Stimulated activated CD8-positive, alpha-beta memory T cell treated with anti-CD3 and anti-CD28 coated beads, Interleukin-15, amount 100 ng/mL, for 48 hours (primary cell): ENCODE measurements around the gene ATF6.
A peak's percentile ranks its signal among the peaks of the same experiment; 100 is the strongest.
"Not testable (repeated sequence)": the region's sequence is repeated elsewhere in the genome, so short reads cannot be mapped to it uniquely, and the experiment has no call there.

Source experiments
- DNase-seq, 2 donors: peaks; one replicate each; pipeline ENCODE4 v3.0.0-alpha.2; 2020; ENCODE audit warnings: low read depth in 2 of 2

ATF6 gene, protein sequence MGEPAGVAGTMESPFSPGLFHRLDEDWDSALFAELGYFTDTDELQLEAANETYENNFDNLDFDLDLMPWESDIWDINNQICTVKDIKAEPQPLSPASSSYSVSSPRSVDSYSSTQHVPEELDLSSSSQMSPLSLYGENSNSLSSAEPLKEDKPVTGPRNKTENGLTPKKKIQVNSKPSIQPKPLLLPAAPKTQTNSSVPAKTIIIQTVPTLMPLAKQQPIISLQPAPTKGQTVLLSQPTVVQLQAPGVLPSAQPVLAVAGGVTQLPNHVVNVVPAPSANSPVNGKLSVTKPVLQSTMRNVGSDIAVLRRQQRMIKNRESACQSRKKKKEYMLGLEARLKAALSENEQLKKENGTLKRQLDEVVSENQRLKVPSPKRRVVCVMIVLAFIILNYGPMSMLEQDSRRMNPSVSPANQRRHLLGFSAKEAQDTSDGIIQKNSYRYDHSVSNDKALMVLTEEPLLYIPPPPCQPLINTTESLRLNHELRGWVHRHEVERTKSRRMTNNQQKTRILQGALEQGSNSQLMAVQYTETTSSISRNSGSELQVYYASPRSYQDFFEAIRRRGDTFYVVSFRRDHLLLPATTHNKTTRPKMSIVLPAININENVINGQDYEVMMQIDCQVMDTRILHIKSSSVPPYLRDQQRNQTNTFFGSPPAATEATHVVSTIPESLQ

DNA sequence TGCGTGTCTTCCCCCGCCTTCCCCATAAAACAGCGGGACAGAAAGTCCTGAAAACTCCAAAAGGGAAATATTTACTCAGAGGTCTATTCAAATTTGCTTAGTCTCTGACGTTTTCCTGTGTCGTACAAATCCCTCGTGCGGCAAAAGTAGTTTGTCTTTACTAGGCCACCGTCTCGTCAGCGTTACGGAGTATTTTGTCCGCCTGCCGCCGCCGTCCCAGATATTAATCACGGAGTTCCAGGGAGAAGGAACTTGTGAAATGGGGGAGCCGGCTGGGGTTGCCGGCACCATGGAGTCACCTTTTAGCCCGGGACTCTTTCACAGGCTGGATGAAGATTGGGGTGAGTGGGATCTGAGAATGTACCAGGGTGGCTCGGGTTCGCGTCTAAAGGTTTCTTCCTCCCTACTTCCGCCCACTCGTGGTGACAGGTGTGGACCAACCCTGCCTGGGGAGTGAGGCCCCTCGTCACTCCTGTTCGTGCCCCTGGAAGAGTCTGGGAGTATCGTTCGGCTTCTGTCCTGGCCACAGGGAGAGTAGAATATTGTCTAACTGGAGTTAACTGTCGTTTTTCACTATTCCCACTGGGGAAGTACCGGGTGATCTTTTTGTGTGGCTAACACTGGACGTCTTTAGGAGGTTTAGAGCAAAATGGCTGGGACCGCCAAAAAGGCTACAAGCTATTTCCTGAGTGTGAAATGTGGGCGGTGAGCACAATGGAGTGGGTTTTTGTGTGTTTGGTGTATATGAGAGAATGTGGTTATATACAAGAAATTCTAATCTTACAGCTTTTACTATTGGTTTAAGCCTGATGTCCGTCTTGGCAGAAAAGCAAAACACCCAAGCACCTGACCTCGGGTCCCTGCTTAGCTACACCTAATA, at the start of gene ATF6:
Gene ATF6, plus strand, starts transcription at position 219 of the 880 bp plus-strand sequence. Its CDS starts 41 bp downstream, at position 260.
- peak; percentile 62 to 74 for DNase-seq

DNA sequence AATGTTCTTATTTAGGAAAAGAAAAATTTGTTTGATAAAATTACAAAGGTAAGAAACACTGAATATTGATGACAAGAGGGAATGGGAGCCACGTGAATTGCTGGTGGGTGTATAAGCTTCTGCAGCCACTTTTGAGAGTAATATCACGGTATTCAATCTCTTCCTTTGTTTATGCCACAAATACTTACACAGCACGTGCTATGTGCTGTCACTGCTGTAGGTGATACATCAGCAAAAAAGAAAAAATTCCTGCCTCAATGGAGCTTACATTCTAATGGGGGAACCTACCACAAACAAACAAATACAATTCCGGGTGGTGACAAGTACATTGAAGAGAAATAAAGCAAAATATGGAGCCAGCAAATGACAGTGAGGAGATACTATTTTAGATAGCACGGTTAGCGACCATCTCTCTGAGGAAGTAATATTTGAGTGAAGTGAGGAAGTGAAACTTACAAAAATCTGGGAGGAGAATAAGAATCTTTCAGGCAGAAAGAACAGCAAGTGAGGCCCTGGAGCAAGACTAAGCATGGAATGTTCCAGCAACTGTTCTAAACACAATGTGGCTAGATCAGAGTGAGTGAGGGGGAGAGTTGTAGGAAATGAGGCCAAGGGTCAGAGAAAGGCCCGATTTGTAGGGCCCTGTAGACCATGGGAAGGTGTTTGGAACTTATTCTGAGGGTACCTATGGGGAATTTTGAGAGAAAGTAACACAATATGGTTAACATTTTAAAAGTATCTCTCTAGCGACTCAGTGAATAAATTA, 47.4 kb upstream of the ATF6 start:
- DNase-seq: no peak

DNA sequence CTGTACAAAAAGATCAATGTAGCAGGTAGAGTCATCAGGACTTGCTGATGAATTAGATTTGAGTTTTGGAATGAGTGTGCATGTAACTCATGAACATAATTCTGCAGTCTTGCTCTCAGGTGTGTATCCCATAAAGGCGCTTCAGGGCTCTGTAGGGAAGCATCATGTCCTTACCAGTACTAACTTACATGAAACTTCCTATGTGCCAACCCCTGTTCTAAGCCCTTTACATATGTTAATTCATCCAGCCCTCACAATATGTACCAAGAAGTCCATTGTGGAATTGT, 46.9 kb upstream of the ATF6 start:
- no peak for DNase-seq

DNA sequence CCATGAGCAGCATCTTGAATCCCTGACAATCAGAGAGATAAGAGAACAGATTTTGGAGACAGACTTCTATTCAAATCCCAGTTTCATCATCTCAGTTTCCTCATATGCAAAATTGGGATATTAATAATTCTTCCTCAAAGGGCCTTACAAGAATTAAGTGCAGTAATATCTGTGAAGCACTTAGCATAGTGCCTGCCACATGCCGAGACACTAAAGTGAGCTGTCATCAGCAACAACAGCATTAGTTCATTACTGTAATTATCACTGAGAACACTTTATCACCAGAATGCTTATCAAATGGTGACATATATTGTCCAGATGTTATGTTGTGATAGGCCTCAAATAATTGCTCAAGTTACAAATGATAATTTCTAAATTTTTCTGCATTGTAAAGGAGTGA, 45.7 kb upstream of the ATF6 start:
- no peak for DNase-seq

DNA sequence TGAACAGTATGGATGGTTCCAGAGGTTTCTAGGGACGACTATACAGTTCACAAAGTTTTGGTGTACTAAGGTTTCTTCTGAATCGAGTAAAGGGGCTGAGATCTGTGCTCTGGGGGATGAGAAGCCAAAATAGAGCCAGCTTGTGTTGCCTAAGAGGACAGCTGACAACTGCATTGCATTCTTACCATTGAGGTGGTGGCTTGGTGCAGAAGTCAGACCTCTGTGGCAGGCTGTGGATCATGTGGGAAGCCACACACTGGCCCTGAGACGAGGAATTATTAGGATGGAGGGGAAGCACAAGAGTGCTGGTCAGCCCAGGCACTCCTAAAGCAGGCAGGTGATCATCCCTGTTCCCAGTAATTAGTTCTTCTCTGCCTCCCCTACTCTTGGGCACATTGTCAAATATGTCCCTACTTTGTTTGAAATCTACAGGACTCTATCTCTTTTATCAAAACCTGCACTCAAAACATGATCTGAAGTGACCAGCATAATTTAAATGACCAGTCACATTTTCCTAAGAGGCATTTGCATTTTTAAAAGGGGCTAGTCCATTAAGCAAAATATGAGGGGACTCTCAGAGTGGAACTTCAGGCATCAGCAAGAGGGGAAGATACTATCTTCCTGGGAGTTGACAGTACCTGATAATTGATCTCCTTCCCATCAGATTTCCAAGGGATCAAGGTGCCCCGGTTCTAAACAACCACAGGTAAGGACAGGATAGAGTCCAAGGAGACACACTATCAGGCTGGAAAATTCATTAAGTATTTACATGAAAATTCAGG, 45.0 kb upstream of the ATF6 start, which contains the start of gene FCRLB:
Gene FCRLB, plus strand, starts transcription at position 589 of the 782 bp plus-strand sequence. CDS start 1,129 bp downstream, outside the sequence.
- no peak for DNase-seq

DNA sequence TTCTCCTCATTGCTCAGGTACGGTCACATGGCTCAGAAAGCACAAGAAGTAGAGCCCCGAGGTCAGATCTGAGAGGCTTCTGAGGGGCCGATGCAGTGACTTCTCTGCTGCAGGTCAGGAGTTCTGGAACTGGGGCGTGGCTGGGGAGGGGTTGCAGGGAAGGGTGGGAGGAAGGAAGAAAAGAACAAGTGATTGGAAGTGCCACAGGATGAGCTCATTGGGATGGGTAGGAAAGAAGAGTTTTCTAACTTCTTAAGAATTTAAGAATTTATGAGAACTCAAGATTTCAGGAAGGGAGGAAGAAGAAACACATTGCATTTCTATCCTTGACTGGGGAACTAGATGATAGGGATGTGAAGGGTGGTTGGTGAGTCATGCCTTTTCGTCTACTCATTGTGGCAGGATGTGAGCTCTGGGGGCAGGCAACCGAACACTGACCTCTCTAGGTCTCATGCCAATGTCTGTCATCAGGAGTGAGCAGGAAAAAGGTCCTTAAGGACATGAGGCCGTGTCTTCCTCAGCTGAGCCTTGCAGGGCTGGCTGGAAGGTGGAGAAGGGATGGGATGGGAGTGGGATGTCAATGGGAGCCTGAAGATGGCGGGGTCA, 44.3 kb upstream of the ATF6 start:
- DNase-seq: no peak

DNA sequence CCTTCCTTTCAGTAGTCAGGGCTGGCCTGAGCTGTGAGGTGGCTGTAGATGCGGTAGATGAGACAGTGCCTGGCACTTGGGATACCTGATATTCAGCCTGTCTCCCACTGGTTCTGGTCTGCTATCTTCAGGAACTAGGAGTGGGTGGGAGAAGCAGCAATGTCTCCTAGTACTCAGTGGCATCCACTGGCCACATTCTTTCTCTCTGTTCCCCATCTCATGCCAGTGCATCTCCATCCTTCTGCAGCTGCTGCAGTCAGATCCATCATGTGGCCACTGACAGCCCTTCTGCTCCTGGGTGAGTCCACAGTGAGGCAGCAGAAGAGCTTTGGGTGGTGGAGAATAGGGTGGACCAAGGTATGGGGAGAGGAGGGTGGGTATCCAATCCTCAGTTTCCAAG, 43.7 kb upstream of the ATF6 start:
- no peak for DNase-seq

DNA sequence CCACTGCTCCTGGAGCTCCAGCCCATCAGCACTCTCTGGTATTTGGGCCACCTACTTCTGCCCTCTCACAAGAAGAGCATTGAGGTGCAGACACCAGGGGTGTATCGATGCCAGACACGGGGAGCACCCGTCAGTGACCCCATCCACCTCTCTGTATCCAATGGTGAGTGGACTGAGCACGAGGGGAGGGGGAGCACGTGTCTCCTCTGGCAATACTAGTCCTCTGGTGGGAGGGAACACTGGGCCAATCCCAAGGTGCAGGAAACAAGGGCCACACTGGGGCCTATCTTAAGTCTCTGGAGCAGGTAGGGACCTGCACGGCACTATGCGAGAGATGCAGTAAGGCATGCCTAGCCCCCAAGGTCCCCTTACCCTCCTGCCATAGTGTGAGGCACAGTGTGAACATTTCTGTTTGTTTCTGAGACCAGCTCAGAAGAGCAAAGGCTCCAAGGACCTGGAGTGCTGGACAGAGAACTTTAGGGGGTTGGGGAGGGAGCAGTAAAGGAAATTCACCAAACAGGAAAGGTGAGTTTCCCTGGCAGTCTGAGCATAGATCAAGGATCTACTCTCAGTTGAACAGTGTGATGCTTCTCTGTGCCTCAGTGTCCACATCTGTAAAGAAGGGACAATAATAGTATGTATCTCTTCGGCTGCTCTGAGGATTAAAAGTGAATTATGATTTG, 42.5 kb upstream of the ATF6 start:
- DNase-seq: no peak

DNA sequence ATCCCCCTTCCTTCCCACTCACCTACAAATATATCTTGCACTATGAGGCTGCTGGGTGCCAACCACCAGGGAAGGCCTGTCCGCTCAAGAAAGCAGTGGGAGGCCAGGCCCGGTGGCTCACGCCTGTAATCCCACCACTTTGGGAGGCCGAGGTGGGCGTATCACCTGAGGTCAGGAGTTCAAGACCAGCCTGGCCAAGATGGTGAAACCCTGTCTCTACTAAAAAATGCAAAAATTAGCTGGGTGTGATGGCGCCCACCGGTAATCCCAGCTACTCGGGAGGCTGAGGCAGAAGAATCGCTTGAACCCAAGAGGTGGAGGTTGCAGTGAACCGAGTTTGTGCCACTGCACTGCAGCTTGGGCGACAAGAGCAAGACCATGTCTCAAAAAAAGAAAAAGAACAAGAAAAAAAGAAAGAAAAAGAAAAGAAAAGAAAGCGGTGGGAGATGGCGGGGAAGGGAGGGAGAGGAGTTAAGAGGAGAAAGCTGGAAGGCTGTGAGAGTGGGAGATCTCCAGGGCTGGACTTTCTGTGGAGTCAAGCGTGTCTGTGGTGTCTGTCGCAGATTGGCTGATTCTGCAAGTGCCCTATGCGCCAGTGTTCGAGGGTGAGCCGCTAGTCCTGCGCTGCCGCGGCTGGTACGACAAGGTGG, 40.7 kb upstream of the ATF6 start:
- not testable (repeated sequence) for DNase-seq

DNA sequence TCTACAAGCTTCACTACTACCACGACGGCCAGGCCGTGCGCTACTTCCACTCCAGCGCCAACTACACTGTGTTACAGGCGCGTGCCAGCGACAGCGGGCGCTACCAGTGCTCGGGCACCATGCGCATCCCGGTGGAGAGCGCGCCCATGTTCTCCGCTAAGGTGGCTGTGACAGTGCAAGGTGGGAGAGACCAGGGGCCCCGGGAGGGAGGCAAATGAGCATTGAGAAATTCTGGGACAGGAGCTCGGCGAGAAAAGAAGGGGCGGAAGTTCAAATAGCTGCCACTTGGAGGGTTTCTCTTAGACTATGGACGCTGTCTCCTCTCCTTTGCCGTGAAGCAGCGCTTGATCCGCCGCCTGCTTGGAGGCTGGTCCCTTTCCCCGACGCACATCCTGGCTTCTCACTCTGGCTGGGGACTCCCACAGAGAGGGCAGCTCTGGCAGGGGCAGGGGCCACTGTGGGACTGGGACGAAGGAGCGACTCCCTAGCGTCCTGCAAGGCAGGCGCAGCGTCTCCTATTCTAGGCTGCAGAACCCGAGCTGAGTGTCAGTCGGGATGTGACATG, 40.1 kb upstream of the ATF6 start:
- DNase-seq: peak in 1 of 2 donors; percentile 12

DNA sequence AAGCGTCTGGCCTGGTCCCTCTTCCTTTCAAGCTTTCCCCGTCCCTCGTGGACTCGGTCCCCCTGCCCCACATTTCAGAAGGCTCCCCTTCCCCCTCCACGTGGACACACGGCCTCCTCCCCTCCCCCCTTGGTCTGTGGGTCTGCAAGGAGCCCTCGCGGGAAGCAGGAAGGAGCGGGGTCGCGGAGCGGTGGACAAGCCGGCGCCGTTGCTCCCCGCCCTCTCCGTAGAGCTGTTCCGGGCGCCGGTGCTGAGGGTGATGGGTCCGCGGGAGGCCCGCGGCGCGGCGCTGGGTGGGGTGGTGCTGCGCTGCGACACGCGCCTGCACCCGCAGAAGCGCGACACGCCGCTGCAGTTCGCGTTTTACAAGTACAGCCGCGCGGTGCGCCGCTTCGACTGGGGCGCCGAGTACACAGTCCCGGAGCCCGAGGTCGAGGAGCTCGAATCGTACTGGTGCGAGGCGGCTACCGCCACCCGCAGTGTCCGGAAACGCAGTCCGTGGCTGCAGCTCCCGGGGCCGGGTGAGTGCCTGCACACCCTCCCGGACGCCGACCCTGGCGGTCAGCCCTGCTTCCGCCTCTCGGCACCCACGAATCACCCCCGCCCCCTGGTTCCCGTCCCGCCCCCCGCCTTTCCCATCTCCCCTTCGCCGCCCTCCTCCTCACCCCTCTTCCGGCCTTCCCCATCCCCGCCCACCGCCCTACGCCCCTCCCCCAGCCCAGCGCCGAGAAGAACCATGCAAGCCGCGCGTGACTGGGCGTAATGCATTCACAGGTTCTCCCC, 39.5 kb upstream of the ATF6 start:
- DNase-seq: peak; percentile 42 to 52

DNA sequence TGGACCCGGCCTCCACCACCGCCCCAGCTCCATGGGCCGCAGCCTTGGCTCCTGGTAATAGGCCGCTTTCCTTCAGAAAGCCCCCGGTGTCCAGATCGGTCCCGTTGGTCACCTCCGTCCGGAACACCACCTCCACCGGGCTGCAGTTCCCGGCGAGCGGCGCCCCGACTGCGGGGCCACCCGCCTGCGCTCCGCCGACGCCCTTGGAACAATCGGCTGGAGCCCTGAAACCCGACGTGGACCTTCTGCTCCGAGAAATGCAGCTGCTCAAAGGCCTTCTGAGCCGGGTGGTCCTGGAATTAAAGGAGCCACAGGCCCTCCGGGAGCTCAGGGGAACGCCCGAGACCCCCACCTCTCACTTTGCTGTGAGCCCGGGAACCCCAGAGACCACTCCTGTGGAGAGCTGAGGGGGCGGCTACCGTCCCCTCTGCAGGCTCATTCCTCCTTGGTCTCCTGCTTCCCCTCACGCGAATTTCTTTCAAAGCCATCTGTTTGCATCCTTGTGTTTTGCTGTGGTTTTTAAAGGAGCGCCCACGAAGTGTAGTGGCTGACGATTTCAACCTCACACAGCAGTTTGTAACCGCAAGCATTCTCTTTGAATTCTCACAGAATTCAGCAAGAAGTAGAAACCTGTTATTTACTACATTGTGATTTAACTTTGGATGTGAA, 38.7 kb upstream of the ATF6 start:
- peak in 1 of 2 donors; percentile 11 for DNase-seq

DNA sequence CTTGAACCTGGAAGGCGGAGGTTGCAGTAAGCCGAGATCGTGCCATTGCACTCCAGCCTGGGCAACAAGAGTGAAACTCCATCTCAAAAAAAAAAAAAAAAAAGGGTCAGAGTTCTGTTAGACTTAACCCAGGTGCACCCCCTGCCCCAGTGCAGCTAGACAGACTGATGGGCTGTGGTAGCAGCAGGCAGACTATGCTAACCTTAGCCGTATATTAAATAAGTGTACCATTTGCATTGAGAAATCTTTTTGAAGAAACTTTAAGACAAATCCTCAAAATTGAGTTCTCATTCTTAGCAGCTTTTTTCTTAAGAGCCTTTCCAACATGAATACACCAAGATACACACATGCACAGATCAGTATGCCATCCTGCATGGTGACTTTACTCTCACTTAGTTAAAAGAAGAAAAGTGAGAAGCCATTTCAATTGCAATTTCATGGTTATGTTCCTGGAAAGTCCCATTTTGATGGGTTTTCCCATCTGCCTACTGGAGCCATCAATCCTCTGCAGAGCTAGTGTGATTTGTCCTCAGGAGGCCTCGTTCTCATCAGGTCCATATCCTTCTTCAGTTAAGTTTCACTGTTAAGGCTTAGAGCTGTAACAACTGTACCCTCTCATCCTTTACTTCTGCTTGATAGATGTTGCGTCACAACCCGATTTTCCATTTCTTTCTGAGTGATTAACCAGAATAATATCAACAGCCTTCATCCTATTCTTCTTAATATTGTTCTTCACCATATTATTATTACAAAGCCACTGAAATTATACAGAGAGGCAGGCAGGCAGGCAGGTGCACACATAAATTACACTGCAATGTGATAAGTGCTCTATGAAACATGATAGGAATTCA, 37.5 kb upstream of the ATF6 start:
- no peak for DNase-seq

DNA sequence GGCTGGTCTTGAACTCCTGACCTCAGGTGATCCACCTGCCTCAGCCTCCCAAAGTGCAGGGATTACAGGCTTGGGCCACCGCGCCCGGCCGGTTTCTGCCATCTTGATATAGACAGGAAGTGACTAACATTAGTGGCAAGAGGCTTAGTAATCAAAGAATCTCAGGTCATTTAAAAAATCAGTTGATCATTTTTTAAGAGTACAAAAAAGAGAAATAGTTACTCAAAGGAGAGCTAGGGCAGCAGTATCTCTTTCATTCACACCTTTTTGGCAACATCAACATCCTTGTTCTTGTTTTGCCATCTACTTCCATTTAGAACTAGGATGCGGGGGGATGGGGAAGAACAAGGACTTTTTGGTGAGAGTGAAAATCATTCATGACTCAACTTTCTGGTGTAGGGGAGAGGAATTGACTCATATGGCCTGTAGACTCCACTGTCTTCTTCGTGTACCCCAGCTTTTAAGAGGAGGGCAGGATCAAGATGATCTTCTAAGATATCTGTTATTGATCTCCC, 36.0 kb upstream of the ATF6 start:
- DNase-seq: peak in 1 of 2 donors; percentile 38

DNA sequence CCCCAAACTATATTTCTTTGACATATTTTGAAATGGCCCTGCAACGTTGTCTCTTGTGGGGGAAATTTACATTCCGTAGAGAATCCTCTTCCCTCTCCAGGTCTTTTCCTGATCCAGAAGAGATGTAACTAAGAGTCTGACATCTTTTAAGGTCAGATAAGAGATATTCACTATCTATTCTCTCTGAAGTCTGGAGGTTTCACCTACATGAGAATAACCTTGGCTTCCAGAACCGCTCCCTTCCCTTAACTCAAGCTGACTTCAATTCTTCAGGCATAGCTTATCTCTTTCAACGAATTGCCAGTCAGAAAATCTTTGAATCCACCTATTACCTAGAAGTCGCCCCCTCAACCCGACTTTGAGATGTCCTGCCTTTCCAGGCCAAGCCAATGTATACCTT, 34.9 kb upstream of the ATF6 start:
- DNase-seq: no peak

DNA sequence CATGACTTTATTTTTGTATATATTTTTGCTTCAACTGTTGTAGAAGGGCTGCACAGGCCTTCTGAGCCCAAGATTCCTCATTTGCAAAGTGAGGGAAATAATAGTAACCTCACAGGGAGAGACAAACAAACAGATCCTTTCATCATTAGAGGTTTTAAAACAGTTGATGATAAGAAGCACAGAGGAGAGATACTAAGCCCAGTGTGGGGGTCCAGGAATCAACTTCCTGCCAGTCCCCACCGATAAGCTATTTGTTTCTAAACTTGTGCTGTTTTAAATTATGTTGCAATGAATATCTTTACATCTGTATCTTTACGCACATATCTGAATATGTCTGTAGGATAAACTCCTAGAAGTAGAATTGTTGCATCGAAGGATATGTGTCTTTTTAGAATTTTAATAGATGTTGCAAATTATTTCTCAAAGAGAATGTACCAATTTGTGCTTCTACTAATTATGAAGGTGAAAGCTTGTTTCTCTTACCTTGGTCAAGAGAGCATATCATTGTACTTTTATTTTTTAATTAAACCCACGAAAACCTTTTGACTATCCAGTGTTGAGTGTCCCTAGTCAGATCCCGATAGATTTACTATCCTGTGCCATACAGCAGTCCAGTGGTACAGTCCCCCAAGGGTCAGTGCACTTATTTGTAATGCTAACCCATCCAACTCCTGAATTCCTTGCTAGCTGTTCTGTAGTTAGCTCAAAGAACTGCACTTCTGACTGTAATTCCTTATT, 34.0 kb upstream of the ATF6 start:
- DNase-seq: no peak
